Subcutaneous adipose tissue (tissue), 4 donors: ENCODE measurements around the gene HAX1. TPM values are rescaled to one million over a fixed set of nuclear protein-coding genes. Genes with fewer than 3 reads are reported as not detected.

ENCODE experiments used
- CTCF ChIP-seq: fragments of 450-650 bp; IDR thresholded peaks from one replicate; pipeline ENCODE4 v1.5.1; 2016; ENCODE audit warnings: low read depth, mild to moderate bottlenecking, control low read depth, antibody characterized with exemption, moderate library complexity
- total RNA-seq, 4 donors: library from RNA; depleted of rRNA; stranded (reverse); fragments of >200 nt; gene quantifications; one replicate each; pipeline ENCODE4 v1.1.0, GENCODE V29; 2016

The HAX1 gene
- total RNA-seq, 4 donors from 2014 or later: 84.9 to 105 (median 89.9) TPM

- TF ChIP-seq CTCF: no peak
These were observed 18.5 kb downstream of the HAX1 start for GRCh38 chr1:154290921-154291320.

- TF ChIP-seq CTCF: no peak
These were observed 23.2 kb downstream of the HAX1 start for GRCh38 chr1:154295408-154296235.

- TF ChIP-seq CTCF: no peak
These were observed 29.2 kb downstream of the HAX1 start for GRCh38 chr1:154301582-154301981.

GRCh38 chr1:154304664-154305337, 32.4 kb downstream of the HAX1 start:
- TF ChIP-seq CTCF: no peak

- TF ChIP-seq CTCF: no peak
These were observed 33.7 kb downstream of the HAX1 start for GRCh38 chr1:154306151-154306550.

GRCh38 chr1:154313066-154313356, 40.6 kb downstream of the HAX1 start:
- TF ChIP-seq CTCF: no peak

- TF ChIP-seq CTCF: no peak
These were observed 44.3 kb downstream of the HAX1 start for GRCh38 chr1:154316704-154317103.
